NCI-H128 (cell line): ENCODE measurements around the gene ZFAND2A.
"Not testable (repeated sequence)": the region's sequence is repeated elsewhere in the genome, so short reads cannot be mapped to it uniquely, and the experiment has no call there.

Source experiments
- DNase-seq: peaks from one replicate; lab custom pipeline; 2025; ENCODE audit not compliant: unreplicated experiment; lab: John Stamatoyannopoulos, UW

The ZFAND2A gene

GRCh38 chr7:1124816-1125602, 35.0 kb downstream of the ZFAND2A start:
- DNase-seq: no peak

- no peak for DNase-seq
Measured at GRCh38 chr7:1124164-1124563, 35.8 kb downstream of the ZFAND2A start.

DNA sequence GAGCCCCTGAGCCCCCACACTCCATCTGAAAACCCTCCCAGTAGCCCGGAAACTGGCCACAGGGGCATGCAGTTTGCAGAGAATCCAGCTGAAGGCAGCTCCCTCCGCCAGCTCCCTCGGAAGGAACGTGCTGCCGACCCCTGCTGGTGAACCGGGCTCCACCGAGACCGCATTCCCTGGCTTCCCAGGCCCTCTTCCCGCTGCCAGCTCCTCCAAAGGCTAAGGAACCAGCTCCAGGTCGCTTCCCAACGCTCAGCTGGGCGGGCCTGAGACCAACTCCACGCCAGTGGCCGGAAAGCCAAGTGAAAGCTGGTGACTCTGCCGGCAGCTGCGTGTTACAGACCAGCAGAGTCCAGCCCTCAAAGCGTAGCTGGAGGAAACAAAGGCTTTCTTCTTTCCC, 36.3 kb downstream of the ZFAND2A start:
- no peak for DNase-seq

GRCh38 chr7:1122832-1123501, 37.0 kb downstream of the ZFAND2A start:
- no peak for DNase-seq

- no peak for DNase-seq
Measured at GRCh38 chr7:1121886-1122831, 37.8 kb downstream of the ZFAND2A start.

- no peak for DNase-seq
Measured at GRCh38 chr7:1121476-1121875, 38.5 kb downstream of the ZFAND2A start.

- no peak for DNase-seq
Measured at GRCh38 chr7:1120791-1121190, 39.2 kb downstream of the ZFAND2A start.

DNA sequence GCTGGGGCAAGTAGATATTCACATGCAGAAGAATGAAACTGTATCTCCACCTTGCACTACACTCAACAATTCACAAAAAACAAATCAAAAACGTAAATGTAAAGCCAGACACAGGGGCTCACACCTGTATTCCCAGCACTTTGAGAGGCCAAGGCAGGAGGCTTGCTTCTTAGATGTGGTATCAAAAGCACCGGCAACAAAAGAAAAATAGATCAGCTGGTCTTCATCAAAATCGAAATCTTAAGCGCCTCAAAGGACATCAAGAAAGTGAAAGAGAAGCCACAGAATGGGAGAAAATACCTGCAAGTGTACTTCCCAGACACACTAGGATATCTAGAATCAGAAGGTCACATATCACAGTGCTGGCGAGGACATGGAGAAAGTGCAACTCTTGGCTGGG, 40.8 kb downstream of the ZFAND2A start:
- no peak for DNase-seq

DNA sequence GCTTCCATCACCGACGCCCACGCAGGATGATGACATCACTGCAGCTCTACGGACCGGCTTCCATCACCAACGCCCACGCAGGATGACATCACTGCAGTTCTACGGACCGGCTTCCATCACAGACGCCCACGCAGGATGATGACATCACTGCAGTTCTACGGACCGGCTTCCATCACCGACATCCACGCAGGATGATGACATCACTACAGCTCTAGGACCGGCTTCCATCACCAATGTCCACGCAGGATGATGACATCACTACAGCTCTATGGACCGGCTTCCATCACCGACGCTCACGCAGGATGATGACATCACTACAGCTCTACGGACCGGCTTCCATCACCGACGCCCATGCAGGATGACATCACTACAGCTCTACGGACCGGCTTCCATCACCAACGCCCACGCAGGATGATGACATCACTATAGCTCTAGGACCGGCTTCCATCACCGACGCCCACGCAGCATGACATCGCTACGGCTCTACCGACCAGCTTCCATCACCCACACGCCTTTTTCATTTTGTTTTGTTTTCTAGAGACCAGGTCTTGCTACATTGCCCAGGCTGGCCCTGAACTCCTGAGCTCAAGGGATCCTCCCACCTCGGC, 42.6 kb downstream of the ZFAND2A start:
- DNase-seq: no peak

GRCh38 chr7:1116383-1117008, 43.5 kb downstream of the ZFAND2A start:
- not testable (repeated sequence) for DNase-seq

GRCh38 chr7:1115171-1116045, 44.6 kb downstream of the ZFAND2A start:
- not testable (repeated sequence) for DNase-seq

DNA sequence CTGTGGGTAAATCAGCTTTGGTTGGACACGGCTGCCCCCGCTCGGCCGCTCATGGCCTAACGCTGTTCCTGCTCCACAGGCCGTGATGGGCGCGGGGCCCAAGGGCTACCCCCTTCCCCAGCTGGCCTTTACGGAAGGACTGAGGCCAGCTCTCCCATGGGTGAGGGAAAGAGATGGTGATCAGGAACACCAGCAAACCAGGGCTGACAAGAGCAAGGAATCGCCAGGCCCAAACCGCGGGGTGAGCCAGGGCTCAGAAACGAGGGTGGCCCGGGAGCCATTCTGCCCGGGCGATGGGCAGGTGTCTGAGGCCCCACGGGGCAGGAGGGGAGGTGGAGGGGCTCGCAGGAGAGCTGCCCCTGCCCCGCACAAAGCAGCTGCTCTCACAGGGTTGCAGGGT, 45.5 kb downstream of the ZFAND2A start:
- no peak for DNase-seq

GRCh38 chr7:1114088-1114487, 45.9 kb downstream of the ZFAND2A start:
- DNase-seq: no peak

DNA sequence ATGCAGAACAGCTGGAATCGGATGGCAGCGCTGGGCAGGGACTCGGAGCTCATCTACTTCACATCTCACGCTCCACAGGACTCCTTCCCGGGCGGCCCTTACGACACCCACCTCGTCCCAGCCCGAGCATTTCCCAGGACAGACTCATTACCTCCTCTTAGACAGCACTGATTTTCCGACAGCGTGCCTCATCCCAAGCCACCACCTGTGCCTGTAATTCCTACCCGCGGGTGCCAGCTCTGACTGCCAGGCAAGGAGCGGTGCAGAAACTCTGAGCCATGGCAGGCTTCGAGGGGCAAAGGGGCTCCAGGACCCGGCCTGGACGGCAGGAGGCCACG, 46.5 kb downstream of the ZFAND2A start:
- DNase-seq: no peak

DNA sequence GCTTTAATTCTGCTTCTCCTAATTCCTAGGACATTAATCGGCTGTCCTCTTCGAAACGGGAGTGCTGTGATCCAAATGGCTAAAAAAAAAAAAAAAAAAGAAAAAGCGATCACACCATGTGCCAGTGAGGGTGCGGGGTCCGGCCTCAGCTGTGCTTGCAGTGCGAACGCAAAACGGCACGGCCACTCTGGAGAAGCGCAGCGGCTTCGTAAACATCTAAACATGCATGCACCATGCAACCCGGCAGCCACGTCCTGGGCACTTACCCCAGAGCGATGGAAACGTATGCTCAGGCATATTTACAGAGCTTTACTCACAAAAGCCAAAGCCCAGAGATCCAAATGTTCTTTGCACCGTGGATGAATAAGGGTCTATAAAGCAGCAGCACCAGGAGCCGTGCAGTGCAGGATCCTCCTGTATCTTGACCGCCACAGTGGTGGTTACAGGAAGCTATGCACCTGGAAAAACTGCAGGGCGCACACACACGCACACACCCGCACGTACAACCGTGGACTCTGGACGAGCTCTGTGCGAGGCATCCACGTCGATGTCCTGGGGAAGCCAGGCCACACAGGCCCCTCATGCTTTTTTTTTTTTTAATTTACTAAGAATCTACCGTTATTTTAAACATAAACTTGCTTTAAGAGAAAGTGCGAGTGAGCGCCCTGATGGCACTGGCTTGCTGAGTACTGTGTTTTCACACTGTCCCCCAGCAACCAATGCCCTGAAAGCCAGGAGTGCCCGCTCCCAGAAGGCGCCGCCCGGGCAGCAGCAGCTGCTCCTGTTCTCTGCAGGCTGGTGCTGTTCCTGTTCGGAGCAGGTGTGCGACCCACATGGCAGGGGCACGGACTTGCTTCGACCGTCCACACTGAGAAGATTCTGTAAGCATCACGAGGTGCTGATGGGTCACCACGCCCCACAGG, 47.1 kb downstream of the ZFAND2A start:
- no peak for DNase-seq

DNA sequence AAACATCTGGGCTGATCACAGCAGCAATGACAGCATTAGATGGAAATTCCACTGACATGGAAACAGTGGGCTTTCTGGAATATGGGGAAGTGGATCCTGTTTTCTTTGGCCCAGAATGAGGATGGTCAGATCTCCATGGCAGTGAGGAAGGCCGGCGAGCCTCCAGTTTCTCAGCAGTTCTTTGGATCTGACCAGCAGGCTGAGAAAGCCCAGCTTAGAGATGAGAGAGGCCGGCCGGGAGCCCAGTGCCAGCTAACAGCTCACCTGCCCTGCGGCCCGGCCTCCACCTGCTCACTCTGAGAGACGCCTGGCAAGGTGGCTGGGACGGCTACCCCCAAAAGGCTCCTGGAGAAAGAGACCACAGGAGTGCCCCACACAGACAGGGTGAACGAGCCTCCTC, 47.9 kb downstream of the ZFAND2A start:
- DNase-seq: no peak

DNA sequence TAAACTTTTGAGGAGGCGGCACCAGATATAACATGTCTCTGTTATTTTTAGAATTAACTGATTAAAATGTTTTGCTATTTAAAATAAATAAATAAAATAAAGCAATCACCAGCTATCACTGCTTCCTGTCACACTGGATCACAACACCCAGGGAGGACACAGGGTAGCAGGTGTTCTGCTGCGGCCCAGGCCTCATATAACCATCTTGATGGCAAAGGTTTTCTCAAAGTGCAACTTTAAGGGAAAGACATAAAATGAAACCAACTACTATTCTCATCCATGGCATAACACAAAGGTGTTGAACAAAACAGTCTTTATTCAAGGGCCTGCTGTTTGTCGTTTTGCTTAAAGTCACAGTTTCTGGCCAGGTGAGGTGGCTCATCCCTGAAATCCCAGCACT, 48.8 kb downstream of the ZFAND2A start:
- no peak for DNase-seq

GRCh38 chr7:1110358-1110757, 49.6 kb downstream of the ZFAND2A start:
- no peak for DNase-seq
